ENCODE measurements around the gene DNAJB6.

The DNAJB6 gene

DNA sequence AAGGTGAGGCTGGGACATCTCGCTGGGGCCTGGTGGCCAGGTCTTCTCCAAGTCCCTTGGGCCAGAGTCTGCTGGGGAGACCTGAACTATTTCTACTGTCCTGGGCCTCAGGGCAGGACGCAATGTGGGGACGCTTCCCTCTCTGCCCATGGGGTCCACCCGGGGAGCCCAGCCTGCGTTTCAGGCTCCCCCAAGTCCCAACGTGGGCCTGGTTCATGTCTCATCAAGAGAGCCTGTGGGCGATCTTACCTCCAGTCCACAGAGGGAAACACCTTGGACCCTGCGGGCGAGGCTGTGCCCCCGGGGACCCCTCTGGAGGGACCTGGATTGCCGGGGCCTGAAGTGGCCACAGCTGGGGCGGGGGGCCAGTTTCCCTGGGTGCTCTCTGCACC, 91.7 kb downstream of the DNAJB6 start:
- TF ChIP-seq, protein P1, sequence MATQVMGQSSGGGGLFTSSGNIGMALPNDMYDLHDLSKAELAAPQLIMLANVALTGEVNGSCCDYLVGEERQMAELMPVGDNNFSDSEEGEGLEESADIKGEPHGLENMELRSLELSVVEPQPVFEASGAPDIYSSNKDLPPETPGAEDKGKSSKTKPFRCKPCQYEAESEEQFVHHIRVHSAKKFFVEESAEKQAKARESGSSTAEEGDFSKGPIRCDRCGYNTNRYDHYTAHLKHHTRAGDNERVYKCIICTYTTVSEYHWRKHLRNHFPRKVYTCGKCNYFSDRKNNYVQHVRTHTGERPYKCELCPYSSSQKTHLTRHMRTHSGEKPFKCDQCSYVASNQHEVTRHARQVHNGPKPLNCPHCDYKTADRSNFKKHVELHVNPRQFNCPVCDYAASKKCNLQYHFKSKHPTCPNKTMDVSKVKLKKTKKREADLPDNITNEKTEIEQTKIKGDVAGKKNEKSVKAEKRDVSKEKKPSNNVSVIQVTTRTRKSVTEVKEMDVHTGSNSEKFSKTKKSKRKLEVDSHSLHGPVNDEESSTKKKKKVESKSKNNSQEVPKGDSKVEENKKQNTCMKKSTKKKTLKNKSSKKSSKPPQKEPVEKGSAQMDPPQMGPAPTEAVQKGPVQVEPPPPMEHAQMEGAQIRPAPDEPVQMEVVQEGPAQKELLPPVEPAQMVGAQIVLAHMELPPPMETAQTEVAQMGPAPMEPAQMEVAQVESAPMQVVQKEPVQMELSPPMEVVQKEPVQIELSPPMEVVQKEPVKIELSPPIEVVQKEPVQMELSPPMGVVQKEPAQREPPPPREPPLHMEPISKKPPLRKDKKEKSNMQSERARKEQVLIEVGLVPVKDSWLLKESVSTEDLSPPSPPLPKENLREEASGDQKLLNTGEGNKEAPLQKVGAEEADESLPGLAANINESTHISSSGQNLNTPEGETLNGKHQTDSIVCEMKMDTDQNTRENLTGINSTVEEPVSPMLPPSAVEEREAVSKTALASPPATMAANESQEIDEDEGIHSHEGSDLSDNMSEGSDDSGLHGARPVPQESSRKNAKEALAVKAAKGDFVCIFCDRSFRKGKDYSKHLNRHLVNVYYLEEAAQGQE (IDR thresholded peaks at IDR 0.05; ENCODE audit: insufficient read depth in 1 of 2, low read depth in 2 of 2, low read length in 2 of 2) = no peak
- TF ChIP-seq POLR2AphosphoS5 (IDR thresholded peaks at IDR 0.05; ENCODE audit: low read depth, low read length) = no peak
- no peak for TF ChIP-seq FOXP2 (optimal IDR thresholded peaks at IDR 0.05; ENCODE audit: borderline replicate concordance, extremely low read depth, extremely low read length, insufficient read depth)
- no peak for TF ChIP-seq TAF1 (IDR thresholded peaks at IDR 0.05; ENCODE audit: borderline replicate concordance, insufficient read depth, low read length)
- TF ChIP-seq SIN3A (IDR thresholded peaks at IDR 0.05; ENCODE audit: borderline replicate concordance, insufficient read depth, low read length) = no peak

DNA sequence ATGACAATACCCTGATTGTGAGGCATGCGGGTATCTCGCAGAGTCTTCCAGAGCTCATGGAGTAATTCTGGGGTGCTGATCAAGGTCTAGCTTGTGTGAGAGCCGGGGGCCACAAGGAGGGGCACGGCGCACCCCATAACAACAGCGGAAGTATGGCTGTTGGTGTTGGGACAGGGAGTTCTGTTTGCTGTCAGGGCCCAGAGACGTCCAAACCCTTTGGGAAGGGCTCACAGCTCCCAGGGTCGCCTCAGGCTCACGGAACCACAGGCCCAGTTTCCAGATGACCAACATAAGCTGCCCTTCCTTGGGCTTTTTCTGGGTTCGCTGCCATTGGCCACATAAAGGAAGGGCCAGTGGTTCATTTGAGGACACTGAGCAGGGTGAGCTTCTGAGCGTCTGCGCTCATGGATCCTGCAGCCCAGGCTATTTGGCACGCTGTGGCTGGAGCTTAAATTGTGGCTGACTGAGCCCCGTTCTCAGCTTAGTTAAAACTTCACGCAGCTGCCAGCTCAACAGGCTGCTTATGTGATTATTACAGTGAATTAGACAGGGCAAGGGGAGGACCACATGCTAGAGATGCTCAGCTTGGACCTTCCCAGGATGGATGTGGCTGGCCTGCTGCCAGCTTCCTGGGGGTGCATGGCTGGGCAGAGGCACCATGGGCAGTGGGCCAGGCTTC, 92.3 kb downstream of the DNAJB6 start:
- no peak for TF ChIP-seq POLR2AphosphoS5 (IDR thresholded peaks at IDR 0.05; ENCODE audit: low read depth, low read length)

DNA sequence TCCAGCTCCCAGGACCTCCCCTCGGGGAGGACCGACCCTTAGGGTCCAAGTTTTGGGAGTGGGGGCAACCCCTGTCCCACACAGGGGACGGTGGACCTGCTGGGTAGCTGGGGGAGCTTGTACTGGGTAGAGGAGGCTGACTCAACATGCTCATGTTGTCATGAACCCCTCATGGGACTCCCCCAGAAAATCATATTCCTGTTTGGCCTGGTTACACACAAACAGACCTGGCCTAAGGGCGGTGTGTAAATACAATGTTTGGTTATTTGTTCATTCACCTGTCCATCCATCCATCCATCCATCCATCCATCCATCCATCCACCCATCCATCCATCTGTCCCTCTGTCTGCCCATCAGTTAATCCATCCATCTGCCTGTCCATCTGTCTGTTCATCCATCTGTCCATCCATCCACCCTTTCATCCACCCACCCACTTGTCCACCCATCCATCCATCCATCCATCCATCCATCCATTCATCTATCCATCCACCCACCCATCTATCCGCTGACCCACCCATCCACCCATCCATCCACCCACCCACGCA, 92.9 kb downstream of the DNAJB6 start:
- TF ChIP-seq FOXP2 (optimal IDR thresholded peaks at IDR 0.05; ENCODE audit: borderline replicate concordance, extremely low read depth, extremely low read length, insufficient read depth) = no peak
- TF ChIP-seq TAF1 (IDR thresholded peaks at IDR 0.05; ENCODE audit: borderline replicate concordance, insufficient read depth, low read length) = no peak
- TF ChIP-seq POLR2AphosphoS5 (IDR thresholded peaks at IDR 0.05; ENCODE audit: low read depth, low read length) = no peak
- no peak for TF ChIP-seq SIN3A (IDR thresholded peaks at IDR 0.05; ENCODE audit: borderline replicate concordance, insufficient read depth, low read length)
- TF ChIP-seq, protein P1 (IDR thresholded peaks at IDR 0.05; ENCODE audit: insufficient read depth in 1 of 2, low read depth in 2 of 2, low read length in 2 of 2) = no peak

DNA sequence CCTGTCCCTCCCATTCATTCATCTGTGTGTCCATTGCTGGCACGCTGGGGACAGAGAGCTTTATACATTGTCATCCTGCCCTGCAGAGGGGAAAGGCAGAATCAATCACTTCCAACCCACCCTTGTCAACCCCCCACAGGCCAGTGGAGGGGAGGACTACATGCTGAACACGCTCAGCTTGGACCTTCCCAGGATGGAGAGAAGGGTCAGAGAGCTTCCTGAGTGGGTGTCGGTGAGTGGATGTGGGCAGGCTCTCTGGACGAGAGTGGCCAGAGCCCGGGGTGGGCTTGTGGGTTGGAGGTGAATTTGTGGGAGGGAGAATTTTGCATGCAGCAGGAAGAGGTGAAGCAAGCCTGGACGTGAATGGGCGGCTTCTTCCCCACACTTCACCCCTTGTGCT, 93.9 kb downstream of the DNAJB6 start:
- TF ChIP-seq POLR2AphosphoS5 (IDR thresholded peaks at IDR 0.05; ENCODE audit: low read depth, low read length) (no peak), FOXP2 (optimal IDR thresholded peaks at IDR 0.05; ENCODE audit: borderline replicate concordance, extremely low read depth, extremely low read length, insufficient read depth) (no peak), TAF1 (IDR thresholded peaks at IDR 0.05; ENCODE audit: borderline replicate concordance, insufficient read depth, low read length) (no peak), SIN3A (IDR thresholded peaks at IDR 0.05; ENCODE audit: borderline replicate concordance, insufficient read depth, low read length) (no peak)
- TF ChIP-seq, protein P1 (IDR thresholded peaks at IDR 0.05; ENCODE audit: insufficient read depth in 1 of 2, low read depth in 2 of 2, low read length in 2 of 2) = no peak

DNA sequence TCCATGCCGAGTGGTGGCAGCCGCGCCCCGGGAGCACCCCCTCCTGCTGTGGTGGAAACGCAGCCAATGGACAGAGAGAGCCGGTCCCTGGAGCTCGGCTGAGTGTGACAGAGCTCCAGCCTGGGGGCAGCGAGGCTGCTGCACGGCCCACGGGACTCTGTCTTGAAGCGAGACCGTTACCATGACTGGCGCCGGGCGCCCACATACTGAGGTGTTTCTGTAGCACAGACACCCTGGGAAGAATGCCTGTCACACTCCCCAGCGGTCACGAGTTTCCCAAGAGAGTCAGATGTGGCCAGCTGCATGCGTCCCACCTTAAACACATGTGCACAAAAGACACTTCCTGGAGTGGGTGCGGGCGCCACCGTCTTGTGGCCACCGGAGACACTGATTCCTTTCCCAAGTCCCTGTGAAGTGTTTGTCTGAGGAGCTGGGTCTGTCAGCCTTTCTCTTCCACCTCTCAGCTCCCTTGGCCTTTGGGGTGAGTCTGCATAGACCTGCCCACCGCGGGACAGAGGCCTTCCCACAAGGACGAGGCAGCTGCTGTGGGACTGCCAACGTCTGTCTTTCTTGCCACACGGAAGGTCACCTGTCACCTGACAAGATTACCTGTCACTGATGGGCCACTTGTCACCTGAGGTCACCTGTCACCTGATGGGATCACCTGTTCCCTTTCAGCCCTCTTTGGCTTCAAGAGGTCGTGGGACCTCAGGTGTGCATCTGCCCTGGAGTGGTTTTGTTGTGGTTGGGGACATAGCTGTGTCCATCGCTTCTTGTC, 94.6 kb downstream of the DNAJB6 start:
- no peak for TF ChIP-seq SIN3A (IDR thresholded peaks at IDR 0.05; ENCODE audit: borderline replicate concordance, insufficient read depth, low read length)
- no peak for TF ChIP-seq TAF1 (IDR thresholded peaks at IDR 0.05; ENCODE audit: borderline replicate concordance, insufficient read depth, low read length)

DNA sequence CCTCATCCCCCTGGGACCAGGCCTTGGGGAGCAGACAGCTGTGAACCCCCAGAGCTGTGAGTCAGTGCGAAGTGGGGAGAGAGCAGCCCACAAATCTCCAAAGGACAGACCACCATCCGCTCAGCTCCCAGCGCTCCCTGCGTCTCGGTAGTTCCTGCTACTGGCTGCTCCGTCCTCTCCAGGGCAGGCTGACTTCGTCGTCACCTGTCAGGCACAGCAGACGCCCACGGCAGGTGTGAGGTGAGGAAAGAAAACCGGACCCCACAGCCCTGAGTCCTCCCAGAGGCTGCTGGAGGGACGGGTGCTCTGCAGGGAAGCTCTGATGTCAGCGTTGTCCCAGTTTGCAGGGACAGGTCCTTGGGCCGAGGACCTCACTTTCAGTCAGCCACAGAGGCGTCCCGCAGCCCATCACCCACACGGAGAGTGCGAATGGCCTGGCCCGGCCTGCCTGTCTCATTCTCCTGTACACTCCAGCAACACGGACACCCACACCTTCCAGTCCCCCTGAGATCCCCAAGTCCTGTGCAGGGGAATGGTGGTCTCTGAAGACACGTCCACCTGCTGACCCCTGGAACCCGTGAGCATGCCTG, 95.2 kb downstream of the DNAJB6 start:
- TF ChIP-seq FOXP2 (optimal IDR thresholded peaks at IDR 0.05; ENCODE audit: borderline replicate concordance, extremely low read depth, extremely low read length, insufficient read depth) = no peak
- TF ChIP-seq TAF1 (IDR thresholded peaks at IDR 0.05; ENCODE audit: borderline replicate concordance, insufficient read depth, low read length) = no peak
- TF ChIP-seq SIN3A (IDR thresholded peaks at IDR 0.05; ENCODE audit: borderline replicate concordance, insufficient read depth, low read length) = no peak
- TF ChIP-seq, protein P1 (IDR thresholded peaks at IDR 0.05; ENCODE audit: insufficient read depth in 1 of 2, low read depth in 2 of 2, low read length in 2 of 2) = no peak
- no peak for TF ChIP-seq POLR2AphosphoS5 (IDR thresholded peaks at IDR 0.05; ENCODE audit: low read depth, low read length)
